ENCODE data around the gene STRIP1. TPM values are rescaled to one million over a fixed set of nuclear protein-coding genes. Genes with fewer than 3 reads are reported as not detected.
A peak's percentile ranks its signal among the peaks of the same experiment; 100 is the strongest.

Gene STRIP1
- total RNA-seq, 1 donor from 2014 or later, result 69.2 TPM

DNA sequence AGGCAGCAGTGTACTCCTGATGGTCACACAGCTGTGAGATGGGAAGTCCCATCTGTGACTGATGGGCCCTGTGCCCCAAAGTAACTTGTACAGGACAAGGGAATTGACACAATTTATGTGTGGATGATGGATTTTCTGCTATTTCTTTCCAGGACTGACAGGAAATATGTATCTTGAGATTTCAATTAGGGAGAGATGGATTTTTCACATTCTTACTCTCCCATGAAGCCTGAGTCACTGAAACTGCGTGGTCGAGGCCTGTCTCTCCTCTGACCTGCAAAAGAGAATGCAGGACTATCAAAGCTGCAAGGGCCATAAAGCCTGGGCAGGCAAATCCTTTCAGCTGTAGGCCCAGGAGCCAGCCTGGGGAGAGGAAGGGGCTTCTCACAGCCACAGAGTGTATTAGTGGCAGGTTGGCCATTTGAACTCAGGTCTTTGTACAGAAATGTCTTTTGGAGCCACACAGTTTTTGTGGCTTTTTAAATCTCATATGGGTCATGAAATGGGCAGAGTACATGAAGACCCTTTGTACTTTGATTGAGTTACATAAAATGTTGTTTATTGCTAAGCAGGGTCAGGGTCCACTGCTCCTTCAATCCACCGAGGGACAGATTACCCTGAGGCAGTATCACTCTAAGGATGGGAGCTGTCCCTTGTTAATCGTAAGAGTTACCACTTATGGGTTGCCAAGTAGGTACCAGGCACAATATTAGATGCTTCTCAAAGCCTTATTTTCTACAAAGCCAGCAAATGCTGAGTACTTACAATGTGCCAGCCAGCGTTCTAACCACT lies 21.3 kb downstream of the STRIP1 start:
- no peak for DNase-seq (ENCODE audit: extremely low spot score, unreplicated experiment)
- Mint-ChIP-seq H3K36me3 (peaks cover 40% of the 10 kb centered on the region), H3K4me1 (ENCODE audit: unreplicated experiment) (peaks cover 46% of the 10 kb centered on the region), H3K4me3 (no peak overlapping the region), H3K9me3 (no peaks in the 10 kb centered on the region), H3K27me3 (no peaks in the 10 kb centered on the region), H3K27ac (peak overlapping the region; percentile 43)
- TF ChIP-seq, protein P1, sequence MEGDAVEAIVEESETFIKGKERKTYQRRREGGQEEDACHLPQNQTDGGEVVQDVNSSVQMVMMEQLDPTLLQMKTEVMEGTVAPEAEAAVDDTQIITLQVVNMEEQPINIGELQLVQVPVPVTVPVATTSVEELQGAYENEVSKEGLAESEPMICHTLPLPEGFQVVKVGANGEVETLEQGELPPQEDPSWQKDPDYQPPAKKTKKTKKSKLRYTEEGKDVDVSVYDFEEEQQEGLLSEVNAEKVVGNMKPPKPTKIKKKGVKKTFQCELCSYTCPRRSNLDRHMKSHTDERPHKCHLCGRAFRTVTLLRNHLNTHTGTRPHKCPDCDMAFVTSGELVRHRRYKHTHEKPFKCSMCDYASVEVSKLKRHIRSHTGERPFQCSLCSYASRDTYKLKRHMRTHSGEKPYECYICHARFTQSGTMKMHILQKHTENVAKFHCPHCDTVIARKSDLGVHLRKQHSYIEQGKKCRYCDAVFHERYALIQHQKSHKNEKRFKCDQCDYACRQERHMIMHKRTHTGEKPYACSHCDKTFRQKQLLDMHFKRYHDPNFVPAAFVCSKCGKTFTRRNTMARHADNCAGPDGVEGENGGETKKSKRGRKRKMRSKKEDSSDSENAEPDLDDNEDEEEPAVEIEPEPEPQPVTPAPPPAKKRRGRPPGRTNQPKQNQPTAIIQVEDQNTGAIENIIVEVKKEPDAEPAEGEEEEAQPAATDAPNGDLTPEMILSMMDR (conservative IDR thresholded peaks at IDR 0.05), result no peak

DNA sequence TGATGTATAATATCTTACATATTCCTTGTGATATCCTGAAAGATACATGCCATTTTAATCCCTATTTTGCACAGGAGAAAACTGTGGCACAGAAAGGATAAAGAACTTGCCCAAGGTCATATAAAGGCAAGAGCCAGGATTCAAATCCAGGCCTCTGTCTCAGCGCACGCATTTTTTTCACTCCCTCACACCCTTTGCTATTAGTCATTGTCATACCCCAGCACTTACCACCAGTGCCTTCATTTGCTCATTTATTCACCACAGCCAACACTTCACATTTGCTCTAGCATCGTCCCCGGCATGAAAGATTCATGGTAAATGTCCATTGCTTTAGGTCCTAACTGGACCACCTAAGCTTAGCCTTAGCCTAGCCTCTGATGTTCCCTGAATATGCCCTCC lies 21.9 kb downstream of the STRIP1 start:
- DNase-seq (ENCODE audit: extremely low spot score, unreplicated experiment), result no peak
- Mint-ChIP-seq H3K9me3 (no peaks in the 10 kb centered on the region), H3K4me3 (no peak overlapping the region), H3K36me3 (peaks cover 43% of the 10 kb centered on the region), H3K27ac (no peak overlapping the region), H3K4me1 (ENCODE audit: unreplicated experiment) (peaks cover 46% of the 10 kb centered on the region), H3K27me3 (no peaks in the 10 kb centered on the region)
- TF ChIP-seq, protein P1 (conservative IDR thresholded peaks at IDR 0.05), result no peak

DNA sequence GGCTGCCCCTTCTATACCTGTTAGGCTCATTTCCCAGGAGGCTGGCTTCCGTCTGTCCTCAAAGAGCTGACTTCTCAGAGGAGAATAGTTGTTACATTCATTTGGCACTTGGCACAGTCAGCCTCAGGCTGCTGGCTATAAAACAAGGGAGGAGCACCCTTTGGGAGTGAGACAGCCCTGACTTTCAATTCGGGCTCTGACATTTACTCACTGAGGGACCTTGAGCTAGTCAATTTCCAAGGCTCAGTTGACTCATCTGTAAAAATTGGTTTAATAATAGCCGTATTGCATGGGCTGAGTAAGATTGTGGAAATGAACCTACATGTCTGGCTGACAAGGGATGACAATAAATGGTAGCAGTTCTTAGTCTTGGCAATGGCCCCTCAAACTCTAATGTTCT lies 22.4 kb downstream of the STRIP1 start:
- Mint-ChIP-seq H3K27ac (no peak overlapping the region), H3K36me3 (peaks cover 43% of the 10 kb centered on the region)

DNA sequence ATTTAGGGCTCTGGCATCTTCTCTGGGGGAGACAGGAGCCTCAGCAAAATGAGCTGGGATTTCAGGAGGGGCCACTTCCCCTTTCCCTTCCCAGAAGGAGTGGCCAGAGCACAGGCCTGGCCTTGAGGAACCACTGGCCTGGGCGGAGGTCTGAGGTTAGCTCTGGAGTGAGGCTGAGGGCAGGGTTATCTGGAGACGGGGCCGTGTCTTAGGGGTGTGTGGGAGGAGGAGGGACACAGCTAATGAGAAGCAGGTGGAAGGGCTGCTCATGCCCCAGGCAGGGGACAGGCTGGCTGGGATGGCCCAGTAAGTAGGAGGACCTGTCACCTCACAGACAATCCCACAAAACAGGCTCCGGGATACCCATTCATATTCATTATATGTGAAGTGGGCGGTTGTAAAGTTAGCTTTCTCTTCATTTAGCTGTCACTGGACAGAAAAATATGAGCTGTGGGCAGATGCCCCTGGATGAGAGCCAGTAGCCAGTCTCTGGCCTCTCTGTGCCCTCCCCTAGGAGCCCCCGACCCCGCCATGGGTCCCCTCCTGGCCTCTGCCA lies 23.6 kb downstream of the STRIP1 start:
- no peaks in the 10 kb centered on the region for H3K27me3 Mint-ChIP-seq
- peaks cover 34% of the 10 kb centered on the region for H3K36me3 Mint-ChIP-seq
- no peaks in the 10 kb centered on the region for H3K9me3 Mint-ChIP-seq
- peak overlapping the region; percentile 42 for H3K4me3 Mint-ChIP-seq
- H3K27ac Mint-ChIP-seq, result peak overlapping the region; percentile 35
- TF ChIP-seq, protein P1 (conservative IDR thresholded peaks at IDR 0.05), result no peak
- no peak for DNase-seq (ENCODE audit: extremely low spot score, unreplicated experiment)
- peaks cover 52% of the 10 kb centered on the region for H3K4me1 Mint-ChIP-seq (ENCODE audit: unreplicated experiment)

More for the DNA sequence above, 22.4 kb downstream of the STRIP1 start:
- Mint-ChIP-seq H3K4me3 (no peak overlapping the region), H3K27me3 (no peaks in the 10 kb centered on the region), H3K4me1 (ENCODE audit: unreplicated experiment) (peaks cover 47% of the 10 kb centered on the region), H3K9me3 (no peaks in the 10 kb centered on the region)
- no peak for DNase-seq (ENCODE audit: extremely low spot score, unreplicated experiment)
- TF ChIP-seq, protein P1 (conservative IDR thresholded peaks at IDR 0.05), result no peak

DNA sequence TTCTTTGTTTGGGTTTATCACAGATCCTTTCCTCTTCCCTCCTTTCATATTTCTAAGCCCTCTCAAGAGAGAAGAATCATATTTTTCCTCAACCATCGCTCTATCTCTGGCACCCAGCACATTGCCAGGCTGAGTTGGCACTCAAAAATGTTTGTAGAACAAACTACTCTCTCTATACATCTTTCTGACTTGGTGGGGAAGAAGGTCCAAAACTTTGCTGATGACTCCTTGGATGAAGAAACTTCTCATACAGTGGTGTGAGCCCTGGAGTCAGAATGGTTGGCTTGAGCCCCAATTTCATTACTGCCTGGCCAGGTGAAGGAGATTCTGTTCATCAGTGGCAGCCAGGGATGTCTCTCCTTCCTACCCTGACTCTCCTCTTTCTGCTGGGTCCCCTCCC lies 24.2 kb downstream of the STRIP1 start:
- Mint-ChIP-seq H3K4me1 (ENCODE audit: unreplicated experiment) (peaks cover 52% of the 10 kb centered on the region), H3K9me3 (no peaks in the 10 kb centered on the region), H3K36me3 (peaks cover 34% of the 10 kb centered on the region), H3K27ac (peak overlapping the region; percentile 28), H3K27me3 (peaks cover under 1% of the 10 kb centered on the region), H3K4me3 (peak overlapping the region; percentile 42)
- DNase-seq (ENCODE audit: extremely low spot score, unreplicated experiment), result no peak
- TF ChIP-seq, protein P1 (conservative IDR thresholded peaks at IDR 0.05), result no peak
